NCI-H2196 treated with DMSO at 0.1 percent for 48 hours (cell line): ENCODE results near the gene ARAP1.
A peak's percentile ranks its signal among the peaks of the same experiment; 100 is the strongest.

Experiments used
- DNase-seq: peaks from one replicate; lab custom pipeline; 2025; ENCODE audit not compliant: unreplicated experiment; lab: John Stamatoyannopoulos, UW

The ARAP1 gene

GRCh38 chr11:72764503-72764902, 12.3 kb upstream of the ARAP1 start:
- no peak for DNase-seq

- no peak for DNase-seq
Measured at GRCh38 chr11:72763823-72764222, 11.6 kb upstream of the ARAP1 start.

GRCh38 chr11:72762641-72763304, 10.6 kb upstream of the ARAP1 start:
- no peak for DNase-seq

GRCh38 chr11:72760539-72761405, 8.6 kb upstream of the ARAP1 start:
- DNase-seq = no peak

GRCh38 chr11:72759468-72759985, 7.3 kb upstream of the ARAP1 start:
- peak; percentile 18 for DNase-seq

GRCh38 chr11:72758690-72759389, 6.6 kb upstream of the ARAP1 start:
- DNase-seq = no peak

- no peak for DNase-seq
Measured at GRCh38 chr11:72758304-72758689, 6.1 kb upstream of the ARAP1 start.

- DNase-seq = no peak
Measured at GRCh38 chr11:72755713-72756285, 3.6 kb upstream of the ARAP1 start.

- no peak for DNase-seq
Measured at GRCh38 chr11:72754544-72755155, 2.4 kb upstream of the ARAP1 start.

GRCh38 chr11:72754149-72754543, 1.9 kb upstream of the ARAP1 start:
- DNase-seq = no peak

- no peak for DNase-seq
Measured at GRCh38 chr11:72753341-72754148, 1.3 kb upstream of the ARAP1 start.

- DNase-seq = no peak
Measured at GRCh38 chr11:72751116-72752087, 806 bp downstream of the ARAP1 start.

- DNase-seq = no peak
Measured at GRCh38 chr11:72750556-72751115, 1.6 kb downstream of the ARAP1 start.

GRCh38 chr11:72750086-72750485, 2.1 kb downstream of the ARAP1 start:
- DNase-seq = no peak

- no peak for DNase-seq
Measured at GRCh38 chr11:72747289-72747855, 4.8 kb downstream of the ARAP1 start.

- no peak for DNase-seq
Measured at GRCh38 chr11:72746821-72747220, 5.4 kb downstream of the ARAP1 start.

- no peak for DNase-seq
Measured at GRCh38 chr11:72745925-72746550, 6.2 kb downstream of the ARAP1 start.

GRCh38 chr11:72745511-72745910, 6.7 kb downstream of the ARAP1 start:
- DNase-seq = no peak
